Esophagus (tissue), 2 donors: ENCODE measurements around the gene GAN. TPM values are rescaled to one million over a fixed set of nuclear protein-coding genes. Genes with fewer than 3 reads are reported as not detected.

Experiments
- H3K27ac ChIP-seq, 2 donors: one replicate each; pipeline ENCODE4 v1.5.1; 2013; ENCODE audit warnings: low read depth in 2 of 2, mild to moderate bottlenecking in 2 of 2, inconsistent platforms in 1 of 2, low read length in 1 of 2, moderate library complexity in 1 of 2
- H3K27me3 ChIP-seq, 2 donors: one replicate each; pipeline ENCODE4 v1.6.1; 2013; ENCODE audit warnings: low read length in 2 of 2, control low read depth in 1 of 2, mild to moderate bottlenecking in 1 of 2; ENCODE audit not compliant: insufficient read depth in 2 of 2, control insufficient read depth in 1 of 2
- H3K36me3 ChIP-seq, 2 donors: one replicate each; pipeline ENCODE4 v1.6.1; 2013; ENCODE audit warnings: low read length in 1 of 2; ENCODE audit not compliant: control insufficient read depth in 2 of 2, insufficient read depth in 2 of 2
- H3K4me1 ChIP-seq, 2 donors: one replicate each; pipeline ENCODE4 v1.6.1; 2013; ENCODE audit warnings: low read length in 1 of 2; ENCODE audit not compliant: control insufficient read depth in 2 of 2, insufficient read depth in 2 of 2
- H3K4me3 ChIP-seq, 2 donors: one replicate each; pipeline ENCODE4 v1.5.1; 2013; ENCODE audit warnings: low read length in 2 of 2, mild to moderate bottlenecking in 2 of 2, low read depth in 1 of 2, moderate library complexity in 1 of 2
- H3K9me3 ChIP-seq, 2 donors: one replicate each; pipeline ENCODE4 v1.6.1; 2013; ENCODE audit warnings: mild to moderate bottlenecking in 2 of 2, low read depth in 1 of 2, low read length in 1 of 2, moderate library complexity in 1 of 2; ENCODE audit not compliant: control insufficient read depth in 2 of 2, insufficient read depth in 1 of 2
- WGBS, 2 donors: extraction: QIAGEN DNeasy Blood & Tissue Kit; methylation state at CpG; one replicate each; pipeline ENCODE4 v1.1.7; 2013; 5-methylcytosine and 5-hydroxymethylcytosine counted together
- polyA plus RNA-seq, 2 donors: library from polyadenylated mRNA; stranded (reverse); fragments of 200-250 nt; gene quantifications; one replicate each; pipeline ENCODE4 v1.2.3, GENCODE V29; 2013
- donor health status: healthy with polysubstance abuse.
- donor health status: Bipolar disorder and iron deficiency.

The GAN gene
- polyA plus RNA-seq, 2 donors, result 2.9 to 6.8 TPM

DNA sequence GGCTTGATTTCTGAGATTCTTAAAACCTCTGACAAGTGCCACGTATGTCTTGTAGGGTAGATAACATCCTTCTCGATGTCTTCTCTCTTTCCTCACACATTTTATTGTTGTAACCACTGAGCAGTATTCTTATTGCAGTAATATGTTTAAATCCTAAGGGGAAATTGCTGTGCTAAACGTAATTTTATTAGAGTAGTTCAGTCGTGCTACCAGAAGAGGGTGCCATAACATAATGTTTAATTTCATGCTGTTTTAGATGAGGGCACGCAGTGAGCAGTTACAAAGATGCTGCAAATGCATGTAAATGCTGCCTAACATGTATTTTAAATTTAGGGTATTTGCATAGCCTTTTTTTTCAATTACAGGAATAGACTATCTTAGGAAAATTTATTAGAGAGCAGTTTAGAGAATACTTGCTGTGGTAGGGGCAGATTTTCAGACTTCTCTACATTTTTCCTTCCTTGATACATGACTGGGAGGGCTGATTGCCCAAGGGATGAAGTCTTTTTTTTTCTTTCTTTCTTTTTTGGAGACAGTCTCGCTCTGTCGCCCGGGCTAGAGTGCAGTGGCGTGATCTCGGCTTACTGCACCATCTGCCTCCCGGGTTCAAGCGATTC lies 51.7 kb downstream of the GAN start:
- H3K36me3 ChIP-seq, result peaks cover 4 to 27% of the 10 kb centered on the region in 2 donors
- no peak overlapping the region for H3K27ac ChIP-seq
- no peaks in the 10 kb centered on the region for H3K9me3 ChIP-seq
- WGBS, 2 donors, result 58 to 60% methylated on average over 12 of the region's 12 CpGs
- H3K4me1 ChIP-seq, result no peaks in the 10 kb centered on the region
- no peak overlapping the region for H3K4me3 ChIP-seq
- no peaks in the 10 kb centered on the region for H3K27me3 ChIP-seq

DNA sequence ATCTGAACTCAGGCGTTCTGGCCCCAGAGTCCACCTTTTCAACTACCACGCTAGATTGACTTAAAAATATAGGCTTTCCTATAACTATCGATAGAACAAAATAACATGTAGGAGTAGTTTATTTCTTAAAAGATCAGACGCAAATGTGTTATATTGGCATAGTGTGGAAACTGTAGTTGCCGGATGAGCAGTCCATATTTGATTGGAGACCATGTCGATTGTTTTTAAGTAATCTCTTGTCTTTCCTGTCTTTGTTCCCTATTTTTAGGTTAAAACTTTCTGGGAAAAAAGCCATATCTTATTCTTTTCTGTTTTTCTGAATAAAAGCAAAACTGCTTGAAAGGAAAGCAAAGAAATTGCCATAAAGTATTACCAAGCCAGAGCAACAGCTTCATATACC lies 53.1 kb downstream of the GAN start:
- H3K9me3 ChIP-seq, result no peaks in the 10 kb centered on the region
- H3K27ac ChIP-seq, result no peak overlapping the region
- no peak overlapping the region for H3K4me3 ChIP-seq
- WGBS, 2 donors, result 87 to 92% methylated on average over 6 of the region's 6 CpGs
- no peaks in the 10 kb centered on the region for H3K4me1 ChIP-seq
- H3K36me3 ChIP-seq, result peaks cover 4 to 25% of the 10 kb centered on the region in 2 donors
- H3K27me3 ChIP-seq, result no peaks in the 10 kb centered on the region

DNA sequence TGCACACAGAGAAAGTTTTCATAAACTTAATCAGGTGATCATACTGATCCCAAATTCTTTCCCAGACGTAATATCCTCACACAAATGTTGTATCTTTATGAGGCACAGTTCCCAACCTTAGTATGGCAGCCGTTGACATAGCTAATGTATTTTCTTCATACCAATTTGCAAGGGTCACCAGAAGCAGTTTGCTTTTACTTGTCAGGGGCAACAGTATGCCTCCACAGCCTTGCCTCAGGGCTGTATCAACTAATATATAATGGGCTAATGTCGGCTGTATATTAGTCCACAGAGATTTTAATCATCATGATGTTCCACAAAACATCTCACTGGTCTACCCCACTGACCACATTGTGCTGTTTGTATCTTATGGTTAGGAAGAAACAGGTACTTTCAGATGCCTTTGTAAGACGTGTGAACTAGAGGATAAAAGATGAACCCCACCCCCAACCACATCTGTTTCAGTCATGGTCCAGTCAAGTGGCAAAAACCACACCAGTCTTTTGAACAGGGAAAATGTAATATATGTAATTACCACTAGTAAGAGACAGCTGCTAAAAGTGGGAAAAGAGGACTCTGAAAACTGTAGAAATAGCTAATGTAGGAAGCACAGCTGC lies 55.2 kb downstream of the GAN start:
- peaks cover 0 to 11% of the 10 kb centered on the region in 2 donors for H3K36me3 ChIP-seq
- WGBS, 2 donors, result 76 to 84% methylated on average over 4 of the region's 4 CpGs

DNA sequence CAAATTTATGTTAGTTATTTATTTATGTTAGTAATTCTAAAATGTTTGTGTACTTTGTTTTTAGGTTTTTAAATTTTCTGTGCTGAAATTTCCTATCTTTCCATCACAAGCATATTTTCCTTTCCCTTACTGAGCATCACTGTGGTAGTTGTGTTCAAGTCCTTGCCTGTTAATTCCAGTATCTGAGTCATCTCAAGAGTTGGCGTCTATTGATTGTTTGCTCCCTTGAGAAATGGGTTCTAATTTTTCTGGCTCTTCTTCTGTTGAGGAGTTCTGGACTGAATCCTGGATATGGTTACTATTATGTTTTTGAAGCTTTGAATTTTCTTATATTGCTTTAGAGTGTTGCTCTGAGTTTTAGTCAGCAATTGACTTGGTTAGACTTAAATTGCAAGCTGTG lies 56.3 kb downstream of the GAN start:
- Histone ChIP-seq H3K27ac (no peak overlapping the region), H3K36me3 (peaks cover 0 to 8% of the 10 kb centered on the region in 2 donors), H3K4me1 (no peaks in the 10 kb centered on the region), H3K27me3 (no peaks in the 10 kb centered on the region), H3K4me3 (no peak overlapping the region), H3K9me3 (no peaks in the 10 kb centered on the region)
- WGBS, 2 donors, result 41 to 52% methylated on average over 1 of the region's 1 CpG

More for the DNA sequence above, 55.2 kb downstream of the GAN start:
- Histone ChIP-seq H3K27me3 (no peaks in the 10 kb centered on the region), H3K4me1 (no peaks in the 10 kb centered on the region), H3K4me3 (no peak overlapping the region), H3K9me3 (no peaks in the 10 kb centered on the region), H3K27ac (no peak overlapping the region)

DNA sequence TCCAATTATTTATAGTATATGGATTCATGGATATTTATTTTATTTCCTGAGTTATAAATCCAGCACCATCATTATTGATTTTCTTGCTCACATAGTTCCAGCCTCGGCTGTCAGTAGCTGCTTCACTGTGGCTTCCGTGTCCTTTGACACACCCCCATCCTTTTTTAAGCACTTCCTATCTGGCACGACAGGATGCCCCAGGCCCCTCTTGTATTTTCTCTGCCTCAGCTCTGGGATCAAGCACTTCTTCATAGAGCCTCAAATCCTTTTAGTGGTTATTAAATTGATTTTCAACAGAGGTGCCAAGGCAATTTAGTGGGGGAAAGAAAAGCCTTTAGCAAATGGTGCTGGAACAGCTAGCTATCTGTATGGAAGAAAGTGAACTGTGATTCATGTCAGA lies 59.8 kb downstream of the GAN start:
- H3K36me3 ChIP-seq, result peaks cover 9 to 10% of the 10 kb centered on the region in 2 donors
- 56 to 65% methylated on average over 3 of the region's 3 CpGs for WGBS, 2 donors
- H3K27me3 ChIP-seq, result no peaks in the 10 kb centered on the region
- no peaks in the 10 kb centered on the region for H3K9me3 ChIP-seq
- no peak overlapping the region for H3K4me3 ChIP-seq
- no peaks in the 10 kb centered on the region for H3K4me1 ChIP-seq
- H3K27ac ChIP-seq, result no peak overlapping the region

DNA sequence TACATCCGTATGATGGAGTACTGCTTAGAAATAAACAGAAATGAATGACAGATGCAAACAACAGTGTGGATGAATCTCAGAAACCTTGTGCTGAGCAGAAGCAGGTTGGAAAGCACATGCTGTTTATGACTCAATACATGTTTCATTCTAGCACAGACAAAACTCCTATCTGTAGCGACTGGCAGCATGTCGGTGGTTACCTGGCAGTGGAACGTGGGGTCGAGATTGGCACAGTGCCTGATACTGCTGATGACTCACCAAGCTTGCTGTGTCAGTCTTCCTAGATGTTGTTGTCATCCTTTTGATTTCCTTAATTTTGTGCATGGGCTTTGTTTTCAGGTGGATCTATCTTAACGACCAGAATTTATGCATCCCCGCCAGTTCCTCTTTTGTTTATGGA lies 62.1 kb downstream of the GAN start:
- no peak overlapping the region for H3K4me3 ChIP-seq
- 50 to 60% methylated on average over 7 of the region's 7 CpGs for WGBS, 2 donors
- no peaks in the 10 kb centered on the region for H3K9me3 ChIP-seq
- H3K4me1 ChIP-seq, result no peaks in the 10 kb centered on the region
- peaks cover 10 to 11% of the 10 kb centered on the region in 2 donors for H3K36me3 ChIP-seq
- no peaks in the 10 kb centered on the region for H3K27me3 ChIP-seq
- H3K27ac ChIP-seq, result no peak overlapping the region

DNA sequence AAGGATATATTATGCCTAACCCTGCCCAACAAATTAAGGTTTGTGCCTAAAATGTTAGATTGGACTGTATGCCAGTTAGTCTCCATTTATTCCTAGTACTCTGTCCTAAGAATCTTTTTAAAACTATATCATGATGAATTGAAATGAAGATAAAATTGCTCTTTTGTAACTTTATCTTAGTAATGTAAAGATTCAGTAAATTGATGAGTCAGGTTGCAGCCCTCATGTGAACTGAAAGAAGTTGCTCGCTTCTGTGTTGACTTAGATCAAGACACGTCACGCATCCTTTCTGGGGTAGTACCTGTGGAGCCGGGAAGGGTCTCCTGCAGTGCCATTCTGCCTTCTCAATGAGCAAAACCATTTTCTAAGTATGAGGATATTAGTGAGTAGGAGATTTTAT lies 63.3 kb downstream of the GAN start:
- no peaks in the 10 kb centered on the region for H3K4me1 ChIP-seq
- WGBS, 2 donors, result 75 to 76% methylated on average over 4 of the region's 4 CpGs
- H3K27ac ChIP-seq, result no peak overlapping the region
- H3K4me3 ChIP-seq, result no peak overlapping the region
- peaks cover 10 to 11% of the 10 kb centered on the region in 2 donors for H3K36me3 ChIP-seq
- no peaks in the 10 kb centered on the region for H3K9me3 ChIP-seq
- no peaks in the 10 kb centered on the region for H3K27me3 ChIP-seq

DNA sequence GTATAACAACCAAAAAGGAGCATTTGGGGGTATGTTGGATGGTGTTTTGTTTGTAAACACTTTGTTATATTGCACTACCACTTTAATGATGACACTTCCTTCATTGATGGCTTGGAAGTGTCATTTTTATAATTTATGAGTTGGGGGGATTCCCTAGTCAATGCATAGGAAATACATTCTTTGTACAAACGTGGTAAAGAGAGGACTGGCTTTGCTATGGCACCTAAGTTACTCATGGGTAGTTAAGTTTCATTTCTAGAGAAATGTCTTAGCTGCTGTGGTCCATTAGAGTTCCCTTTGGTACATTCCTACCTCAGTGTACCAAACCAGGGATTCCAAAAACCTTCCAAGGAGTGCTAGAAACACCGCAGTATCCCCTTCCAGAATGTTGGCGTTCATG lies 66.2 kb downstream of the GAN start:
- H3K27ac ChIP-seq, result no peak overlapping the region
- WGBS, 2 donors, result 82 to 88% methylated on average over 3 of the region's 3 CpGs
- no peaks in the 10 kb centered on the region for H3K27me3 ChIP-seq
- H3K4me1 ChIP-seq, result no peaks in the 10 kb centered on the region
- peaks cover 10 to 15% of the 10 kb centered on the region in 2 donors for H3K36me3 ChIP-seq
- no peak overlapping the region for H3K4me3 ChIP-seq
- H3K9me3 ChIP-seq, result no peaks in the 10 kb centered on the region

DNA sequence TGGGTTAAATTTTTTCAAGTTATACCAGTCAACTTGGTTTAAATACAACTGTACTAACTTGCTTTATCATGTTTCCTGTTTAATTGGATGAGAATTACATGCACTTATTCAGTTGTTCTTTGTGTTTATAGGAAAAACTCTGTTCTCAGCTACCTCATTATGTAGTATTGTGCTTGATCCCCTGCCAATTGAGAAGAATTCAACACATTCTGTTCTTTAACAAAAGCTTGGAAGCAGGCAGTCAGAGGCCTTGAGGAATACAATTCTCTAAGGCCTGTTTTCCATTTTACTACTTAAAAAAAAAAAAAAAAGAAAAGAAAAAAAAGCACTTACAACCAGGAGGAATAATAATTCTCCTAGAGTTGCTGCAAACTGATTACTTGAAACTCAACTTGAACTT lies 69.2 kb downstream of the GAN start:
- H3K27ac ChIP-seq, result no peak overlapping the region
- no peaks in the 10 kb centered on the region for H3K9me3 ChIP-seq
- H3K36me3 ChIP-seq, result peaks cover 0 to 14% of the 10 kb centered on the region in 2 donors
- no peak overlapping the region for H3K4me3 ChIP-seq
- no peaks in the 10 kb centered on the region for H3K27me3 ChIP-seq
- H3K4me1 ChIP-seq, result no peaks in the 10 kb centered on the region
